PC-3 (cell line): ENCODE results near the gene CTNNA2. TPM values are rescaled to one million over a fixed set of nuclear protein-coding genes. Genes with fewer than 3 reads are reported as not detected.

Experiments
- ATAC-seq: fragments of 200-7000 bp; cut with Tn5 transposase; 2 replicates; pipeline ENCODE4 v1.9.1; 2020; ENCODE audit warnings: mild to moderate bottlenecking, moderate library complexity
- BruUV-seq: library from RNA; stranded (reverse); fragments of 400-500 nt; replicated peaks from 2 replicates; lab custom pipeline; 2021; lab: Mats Ljungman, UMichigan
- CTCF ChIA-PET: fragments of 300-600 bp; sonication (Branson Sonifier 250); formaldehyde crosslinking; loops from one replicate; lab custom pipeline; 2022; ENCODE audit warnings: antibody characterized with exemption; lab: Charles Lee
- POLR2A ChIA-PET: fragments of 300-600 bp; sonication (Branson Sonifier 250); formaldehyde crosslinking; loops from one replicate; lab custom pipeline; 2022; ENCODE audit warnings: antibody characterized with exemption; ENCODE audit not compliant: unreplicated experiment; lab: Charles Lee
- DNase-seq: peaks from one replicate; pipeline ENCODE4 v3.0.0-alpha.2; 2015
- H2AFZ ChIP-seq: fragments of 300-600 bp; sonication (generic); 2 replicates; pipeline ENCODE4 v1.6.0; 2016; ENCODE audit warnings: antibody characterized with exemption, low read length
- H3F3A ChIP-seq: fragments of 300-600 bp; sonication (generic); one replicate; pipeline ENCODE4 v1.6.0; 2017; ENCODE audit warnings: antibody characterized with exemption, low read length, control low read depth, mild to moderate bottlenecking; ENCODE audit not compliant: unreplicated experiment
- H3K27ac ChIP-seq: fragments of 300-600 bp; sonication (generic); 2 replicates; pipeline ENCODE4 v1.5.1; 2016; ENCODE audit warnings: mild to moderate bottlenecking, low read length
- H3K27me3 ChIP-seq: fragments of 300-600 bp; sonication (generic); 2 replicates; pipeline ENCODE4 v1.6.1; 2016; ENCODE audit warnings: low read length, mixed read lengths
- H3K36me3 ChIP-seq: fragments of 300-600 bp; sonication (generic); 2 replicates; pipeline ENCODE4 v1.6.1; 2016; ENCODE audit warnings: low read depth, mixed run types, low read length, mixed read lengths
- H3K4me1 ChIP-seq: fragments of 300-600 bp; sonication (generic); 2 replicates; pipeline ENCODE4 v1.5.1; 2016; ENCODE audit warnings: low read length; ENCODE audit not compliant: insufficient read depth
- H3K4me2 ChIP-seq: fragments of 300-600 bp; sonication (generic); 2 replicates; pipeline ENCODE4 v1.6.0; 2016; ENCODE audit warnings: low read length
- H3K4me3 ChIP-seq: fragments of 300-600 bp; sonication (generic); 2 replicates; pipeline ENCODE4 v1.5.1; 2016; ENCODE audit warnings: mild to moderate bottlenecking, low read length, mixed read lengths
- H3K79me2 ChIP-seq: fragments of 300-600 bp; sonication (generic); 2 replicates; pipeline ENCODE4 v1.6.1; 2017; ENCODE audit warnings: low read length, mixed read lengths
- H3K9ac ChIP-seq: fragments of 300-600 bp; sonication (generic); 2 replicates; pipeline ENCODE4 v1.6.0; 2016; ENCODE audit warnings: mild to moderate bottlenecking, low read length
- H3K9me2 ChIP-seq: fragments of 300-600 bp; sonication (generic); replicated peaks from 2 replicates; pipeline ENCODE4 v1.6.1; 2016; ENCODE audit warnings: mixed run types, low read length, mixed read lengths
- H3K9me3 ChIP-seq: fragments of 300-600 bp; sonication (generic); 2 replicates; pipeline ENCODE4 v1.6.1; 2016; ENCODE audit warnings: low read length, mixed read lengths
- H4K20me1 ChIP-seq: fragments of 300-600 bp; sonication (generic); 2 replicates; pipeline ENCODE4 v1.6.1; 2016; ENCODE audit warnings: low read length, mixed read lengths
- EZH2 ChIP-seq: fragments of 300-600 bp; sonication (generic); IDR thresholded peaks from one replicate; pipeline ENCODE4 v1.6.1; 2017; ENCODE audit warnings: antibody characterized with exemption, mild to moderate bottlenecking, low read length; ENCODE audit not compliant: unreplicated experiment
- EZH2phosphoT487 ChIP-seq: fragments of 300-600 bp; sonication (generic); IDR thresholded peaks from 2 replicates; pipeline ENCODE4 v1.6.1; 2018; ENCODE audit warnings: mild to moderate bottlenecking, antibody characterized with exemption, low read length, borderline replicate concordance
- intact Hi-C: fragments of 100-400 bp; cut with micrococcal nuclease; formaldehyde crosslinking; loops from 2 replicates; pipeline ENCODE4 v1.9.0; 2023
- total RNA-seq: library from RNA; depleted of rRNA; stranded (reverse); fragments of >200 nt; gene quantifications from 2 replicates; pipeline ENCODE4 v1.2.3, GENCODE V29; 2014
- TF ChIP-seq, protein P1 (sequence below): fragments of 300-600 bp; sonication (generic); conservative IDR thresholded peaks from 2 replicates; pipeline ENCODE4 v1.5.1; 2017; ENCODE audit warnings: antibody characterized with exemption, low read depth, mild to moderate bottlenecking, low read length

Gene CTNNA2
- total RNA-seq, 1 experiment from 2014 or later: not detected

DNA sequence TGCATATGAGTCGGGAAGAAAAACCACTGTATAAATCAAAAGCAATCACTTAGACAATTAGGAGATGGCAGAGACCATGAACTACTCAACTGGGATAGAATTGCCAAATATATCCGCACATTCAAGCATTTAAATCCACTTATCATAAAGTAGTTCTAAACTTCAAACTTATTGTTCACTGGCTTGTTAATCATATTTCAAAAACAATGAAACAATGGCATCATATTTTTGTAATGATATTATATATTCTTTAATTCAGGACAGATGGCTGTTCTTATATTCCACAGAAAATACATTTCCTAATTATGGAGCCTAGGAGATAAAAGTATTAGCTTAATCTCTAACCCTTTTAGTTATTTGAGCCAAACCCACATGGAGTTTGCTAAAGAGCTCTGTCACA, 263.6 kb downstream of the CTNNA2 start:
- H2AFZ ChIP-seq: no peak overlapping the region
- H3K9ac ChIP-seq: no peak overlapping the region
- intact Hi-C loops: no loop called here
- H3K36me3 ChIP-seq: no peaks in the 10 kb centered on the region
- TF ChIP-seq EZH2 (no peak), EZH2phosphoT487 (no peak)
- TF ChIP-seq, protein P1, sequence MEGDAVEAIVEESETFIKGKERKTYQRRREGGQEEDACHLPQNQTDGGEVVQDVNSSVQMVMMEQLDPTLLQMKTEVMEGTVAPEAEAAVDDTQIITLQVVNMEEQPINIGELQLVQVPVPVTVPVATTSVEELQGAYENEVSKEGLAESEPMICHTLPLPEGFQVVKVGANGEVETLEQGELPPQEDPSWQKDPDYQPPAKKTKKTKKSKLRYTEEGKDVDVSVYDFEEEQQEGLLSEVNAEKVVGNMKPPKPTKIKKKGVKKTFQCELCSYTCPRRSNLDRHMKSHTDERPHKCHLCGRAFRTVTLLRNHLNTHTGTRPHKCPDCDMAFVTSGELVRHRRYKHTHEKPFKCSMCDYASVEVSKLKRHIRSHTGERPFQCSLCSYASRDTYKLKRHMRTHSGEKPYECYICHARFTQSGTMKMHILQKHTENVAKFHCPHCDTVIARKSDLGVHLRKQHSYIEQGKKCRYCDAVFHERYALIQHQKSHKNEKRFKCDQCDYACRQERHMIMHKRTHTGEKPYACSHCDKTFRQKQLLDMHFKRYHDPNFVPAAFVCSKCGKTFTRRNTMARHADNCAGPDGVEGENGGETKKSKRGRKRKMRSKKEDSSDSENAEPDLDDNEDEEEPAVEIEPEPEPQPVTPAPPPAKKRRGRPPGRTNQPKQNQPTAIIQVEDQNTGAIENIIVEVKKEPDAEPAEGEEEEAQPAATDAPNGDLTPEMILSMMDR: no peak
- H3K4me3 ChIP-seq: no peak overlapping the region
- no peaks in the 10 kb centered on the region for H3K9me3 ChIP-seq
- ChIA-PET CTCF (no interaction called here), POLR2A (no interaction called here)
- ATAC-seq (no peak), DNase-seq (no peak)
- no peaks in the 10 kb centered on the region for H4K20me1 ChIP-seq
- no peaks in the 10 kb centered on the region for H3K79me2 ChIP-seq
- no TSS peak for BruUV-seq
- no peaks in the 10 kb centered on the region for H3K27me3 ChIP-seq
- H3K4me1 ChIP-seq: no peaks in the 10 kb centered on the region
- H3K4me2 ChIP-seq: no peak overlapping the region
- H3F3A ChIP-seq: no peaks in the 10 kb centered on the region
- no peaks in the 10 kb centered on the region for H3K9me2 ChIP-seq
- H3K27ac ChIP-seq: no peak overlapping the region

DNA sequence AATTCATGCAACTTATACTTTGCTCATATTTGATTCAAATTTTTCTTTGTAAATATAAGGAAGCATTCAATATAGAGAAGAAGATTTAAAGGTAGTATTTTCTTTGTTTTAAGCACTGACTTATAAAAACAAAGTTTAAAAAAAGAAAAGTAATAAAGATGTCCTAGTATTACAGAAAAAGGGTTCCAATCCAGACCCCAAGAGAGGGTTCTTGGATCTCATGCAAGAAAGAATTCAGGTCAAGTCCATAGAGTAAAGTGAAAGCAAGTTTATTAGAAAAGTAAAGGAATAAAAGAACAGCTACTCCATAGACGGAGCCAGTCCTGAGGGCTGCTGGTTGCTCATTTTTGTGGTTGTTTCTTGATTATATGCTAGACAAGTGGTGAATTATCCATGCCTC, 267.9 kb downstream of the CTNNA2 start:
- no peak overlapping the region for H3K4me2 ChIP-seq
- H3K4me3 ChIP-seq: no peak overlapping the region
- H3K27ac ChIP-seq: no peak overlapping the region
- no peak overlapping the region for H3K9ac ChIP-seq
- no peaks in the 10 kb centered on the region for H3K36me3 ChIP-seq
- no peaks in the 10 kb centered on the region for H3F3A ChIP-seq
- H3K27me3 ChIP-seq: no peaks in the 10 kb centered on the region
- H3K4me1 ChIP-seq: no peaks in the 10 kb centered on the region
- POLR2A ChIA-PET: no interaction called here
- no peaks in the 10 kb centered on the region for H3K9me2 ChIP-seq
- intact Hi-C loops: no loop called here
- CTCF ChIA-PET: no interaction called here
- no peaks in the 10 kb centered on the region for H3K79me2 ChIP-seq
- no peak overlapping the region for H2AFZ ChIP-seq
- DNase-seq: no peak
- no peaks in the 10 kb centered on the region for H4K20me1 ChIP-seq
- BruUV-seq: no TSS peak
- ATAC-seq: no peak
- TF ChIP-seq, protein P1: no peak
- TF ChIP-seq EZH2 (no peak), EZH2phosphoT487 (no peak)
- 0 out of 2 replicates have a peak, but pooled peaks cover 2% of the 10 kb centered on the region for H3K9me3 ChIP-seq

DNA sequence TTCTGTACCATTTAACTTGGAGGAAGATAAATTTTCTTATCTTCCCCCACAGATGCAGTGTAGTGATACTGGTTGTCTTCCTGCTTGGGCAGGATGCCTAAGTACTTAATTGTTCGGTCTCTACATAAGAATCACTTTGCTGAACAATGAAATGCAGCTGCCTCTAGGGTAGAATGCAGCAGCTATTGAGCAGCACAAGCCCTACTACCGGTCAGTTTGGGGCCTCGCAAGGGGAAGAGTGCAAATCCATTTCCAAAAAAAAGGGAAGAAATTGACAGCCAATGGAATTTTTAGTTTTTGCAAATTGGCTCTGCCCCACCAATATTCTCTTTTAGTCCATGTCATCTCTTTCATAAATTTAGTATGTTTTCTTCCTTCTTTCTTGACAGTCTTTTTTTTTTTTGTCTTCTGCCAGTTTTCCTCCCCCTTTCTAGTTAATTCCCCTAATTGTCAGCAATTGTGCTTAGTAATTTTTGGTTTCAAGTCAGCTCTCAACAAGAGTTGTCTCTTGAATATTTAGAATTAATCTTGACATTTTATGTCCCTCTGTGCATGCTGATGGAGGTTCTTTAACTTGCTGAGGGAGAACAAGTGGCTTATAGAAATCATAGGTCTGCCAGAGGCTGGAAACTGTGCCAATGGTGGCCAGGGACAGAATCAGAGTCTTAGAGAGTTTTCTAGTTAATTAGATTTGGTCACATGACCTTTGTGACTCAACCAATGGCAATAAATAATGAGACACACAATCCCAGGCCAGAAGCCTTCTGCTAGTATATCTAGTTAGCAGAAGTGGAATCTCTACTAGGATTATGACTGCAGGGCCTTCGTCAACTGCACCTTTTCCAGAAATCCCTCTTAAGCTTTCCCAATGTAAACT, 270.0 kb downstream of the CTNNA2 start:
- no peak for ATAC-seq
- Histone ChIP-seq H3K9me3 (0 out of 2 replicates have a peak, but pooled peaks cover 2% of the 10 kb centered on the region), H3K9ac (no peak overlapping the region)

More for the DNA sequence above, 270.0 kb downstream of the CTNNA2 start:
- POLR2A ChIA-PET: no interaction called here
- Histone ChIP-seq H3K4me2 (no peak overlapping the region), H3K27ac (no peak overlapping the region), H2AFZ (no peak overlapping the region), H3K4me3 (no peak overlapping the region), H3F3A (no peaks in the 10 kb centered on the region), H3K36me3 (no peaks in the 10 kb centered on the region), H3K4me1 (no peaks in the 10 kb centered on the region), H3K27me3 (no peaks in the 10 kb centered on the region), H3K79me2 (no peaks in the 10 kb centered on the region), H3K9me2 (no peaks in the 10 kb centered on the region), H4K20me1 (no peaks in the 10 kb centered on the region)
- CTCF ChIA-PET: no interaction called here
- TF ChIP-seq EZH2: no peak
- no peak for TF ChIP-seq EZH2phosphoT487
- TF ChIP-seq, protein P1: no peak
- DNase-seq: no peak
- BruUV-seq: no TSS peak
- intact Hi-C loops: no loop called here
